NCI-H1930 (cell line): Measurements from ENCODE around the gene TAS1R1.
"Not testable (repeated sequence)": the region's sequence is repeated elsewhere in the genome, so short reads cannot be mapped to it uniquely, and the experiment has no call there.

ENCODE experiments used
- DNase-seq, 2 experiments: peaks; one replicate each; lab custom pipeline; 2025; lab: John Stamatoyannopoulos, UW

Gene TAS1R1

GRCh38 chr1:6521536-6521935 is 33.6 kb upstream of the TAS1R1 start:
- no peak for DNase-seq

GRCh38 chr1:6523566-6523965 is 31.5 kb upstream of the TAS1R1 start:
- DNase-seq, result peak in 1 of 2 experiments; percentile 6

- no peak for DNase-seq
Measured at GRCh38 chr1:6526316-6526715, 28.8 kb upstream of the TAS1R1 start.

GRCh38 chr1:6528492-6528891 is 26.6 kb upstream of the TAS1R1 start:
- no peak for DNase-seq

- no peak for DNase-seq
Measured at GRCh38 chr1:6530504-6531160, 24.5 kb upstream of the TAS1R1 start.

- DNase-seq, result no peak
Measured at GRCh38 chr1:6531996-6532395, 23.1 kb upstream of the TAS1R1 start.

GRCh38 chr1:6534248-6534822 is 20.8 kb upstream of the TAS1R1 start:
- no peak for DNase-seq

GRCh38 chr1:6535214-6535613 is 19.9 kb upstream of the TAS1R1 start:
- no peak for DNase-seq

GRCh38 chr1:6536291-6536690 is 18.8 kb upstream of the TAS1R1 start:
- DNase-seq, result no peak

GRCh38 chr1:6538956-6539355 is 16.2 kb upstream of the TAS1R1 start:
- DNase-seq, result no peak

GRCh38 chr1:6544831-6545230 is 10.3 kb upstream of the TAS1R1 start:
- DNase-seq, result no peak

GRCh38 chr1:6545276-6546112 is 9.6 kb upstream of the TAS1R1 start:
- DNase-seq, result no peak

- DNase-seq, result no peak
Measured at GRCh38 chr1:6546326-6546725, 8.8 kb upstream of the TAS1R1 start.

- DNase-seq, result no peak
Measured at GRCh38 chr1:6547301-6547700, 7.8 kb upstream of the TAS1R1 start.

- DNase-seq, result peak; percentile 71 to 91
Measured at GRCh38 chr1:6554031-6554906, 838 bp upstream of the TAS1R1 start, which contains the start of gene NOL9. TSS of gene NOL9 (minus strand) at chr1:6554513. CDS start at chr1:6554502, 11 bp downstream.

GRCh38 chr1:6557597-6557996 is 2.5 kb downstream of the TAS1R1 start:
- no peak for DNase-seq

GRCh38 chr1:6559161-6559560 is 4.1 kb downstream of the TAS1R1 start:
- DNase-seq, result not testable (repeated sequence)

- no peak for DNase-seq
Measured at GRCh38 chr1:6560267-6560666, 5.2 kb downstream of the TAS1R1 start.

- no peak for DNase-seq
Measured at GRCh38 chr1:6569033-6569432, 13.9 kb downstream of the TAS1R1 start.

GRCh38 chr1:6570100-6570499 is 15.0 kb downstream of the TAS1R1 start:
- DNase-seq, result no peak

GRCh38 chr1:6570987-6571386 is 15.9 kb downstream of the TAS1R1 start:
- no peak for DNase-seq
